Fibroblast of pulmonary artery (primary cell): ENCODE measurements around the gene P3H3.
A peak's percentile ranks its signal among the peaks of the same experiment; 100 is the strongest.

Experiments
- DNase-seq: peaks from one replicate; pipeline ENCODE4 v3.0.0-alpha.2; 2010; ENCODE audit warnings: low read depth
- H3K4me3 ChIP-seq: replicated peaks from 2 replicates; pipeline ENCODE4 v1.5.1; 2011; ENCODE audit warnings: low read depth, mild to moderate bottlenecking, control low read depth, low read length, moderate library complexity
- CTCF ChIP-seq: IDR thresholded peaks from 2 replicates; pipeline ENCODE4 v1.5.1; 2011; ENCODE audit warnings: mild to moderate bottlenecking, control low read depth, low read length, inconsistent platforms; ENCODE audit errors: missing control alignments

P3H3 gene

GRCh38 chr12:6850796-6851152 is 22.6 kb downstream of the P3H3 start:
- no peak for TF ChIP-seq CTCF
- peak overlapping the region; percentile 68 for H3K4me3 ChIP-seq
- no peak for DNase-seq

DNA sequence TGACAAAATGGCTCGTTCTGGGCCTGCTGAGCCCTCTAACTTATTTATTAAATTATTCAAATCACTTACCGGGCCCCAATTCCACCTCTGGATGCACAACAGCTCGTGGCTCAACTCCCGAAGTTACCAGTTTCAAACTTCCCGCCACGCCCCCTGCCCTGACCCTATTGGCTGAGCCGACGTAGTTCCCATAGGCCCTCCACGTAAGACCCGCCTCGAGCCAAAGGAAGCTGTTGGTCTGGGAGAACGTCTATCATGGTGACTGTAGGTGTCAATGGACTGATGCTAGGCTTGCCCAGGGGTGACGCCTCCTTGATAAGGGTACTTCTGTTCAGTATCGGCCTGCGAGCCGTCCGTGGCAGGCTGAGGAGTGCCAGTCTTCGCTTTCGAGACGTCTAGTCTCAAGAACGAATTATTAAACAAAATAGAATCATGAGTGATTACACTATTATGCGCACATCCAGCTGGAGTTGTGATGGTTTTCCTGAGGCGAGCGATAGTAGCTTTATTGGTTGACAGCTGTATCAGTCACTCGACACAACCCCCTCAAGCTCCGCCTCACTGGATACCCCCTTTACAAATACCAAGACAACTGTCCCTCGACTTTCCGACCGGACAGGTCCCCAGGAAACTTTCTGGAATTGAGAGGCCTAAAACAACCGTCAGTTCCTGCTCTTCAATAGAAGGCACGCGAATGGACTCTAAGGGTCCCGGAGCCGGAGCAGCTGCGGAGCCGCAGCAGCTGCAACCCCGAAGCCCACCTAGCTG is 23.1 kb downstream of the P3H3 start, which contains the start of gene CDCA3:
Gene CDCA3 (minus strand): TSS at position 134 of the 768 bp plus-strand sequence. CDS start 334 bp downstream, outside the sequence.
- no peak for TF ChIP-seq CTCF
- DNase-seq, result peak; percentile 99
- H3K4me3 ChIP-seq, result peak within 1 kb of the TSS; percentile 68

GRCh38 chr12:6851921-6852650 is 23.9 kb downstream of the P3H3 start, which contains the start of gene USP5:
Gene USP5 (plus strand): TSS chr12:6852150. CDS start chr12:6852180, 30 bp downstream.
- no peak for TF ChIP-seq CTCF
- peak within 1 kb of the TSS; percentile 68 for H3K4me3 ChIP-seq
- DNase-seq, result peak; percentile 100

DNA sequence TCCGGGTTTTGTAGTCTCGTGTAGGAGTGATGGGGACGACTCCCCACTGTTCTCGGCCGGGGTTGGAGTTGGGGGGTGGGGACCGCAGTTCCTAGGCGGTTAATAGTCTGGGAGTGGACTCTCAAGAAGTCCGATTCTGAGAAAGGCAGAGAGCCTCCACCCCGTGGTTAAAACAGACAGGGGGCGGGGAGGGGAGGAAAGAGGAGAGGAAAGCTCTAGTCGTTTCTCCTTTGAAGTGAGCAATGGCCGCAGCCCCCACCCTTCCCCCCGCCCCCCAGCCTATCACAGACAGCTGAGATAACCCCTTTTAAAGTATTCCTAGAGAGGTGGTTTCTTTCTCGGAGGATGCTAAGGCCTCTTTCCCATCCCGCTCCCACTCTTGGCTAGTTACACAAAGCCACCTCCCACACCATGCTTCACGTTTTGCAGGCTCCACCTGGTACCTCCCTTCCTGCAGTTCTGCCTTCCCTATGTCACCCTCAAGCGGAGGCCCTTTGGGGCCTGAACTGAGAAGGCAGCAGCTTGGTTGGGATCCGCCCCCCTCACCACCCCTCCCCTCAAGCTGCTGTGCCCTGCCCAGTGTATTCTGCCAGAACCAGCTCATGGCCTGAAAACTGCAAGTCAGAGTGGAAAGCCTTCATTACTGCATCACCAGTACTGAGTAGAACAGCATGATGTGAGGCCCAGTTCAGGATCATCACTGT is 24.6 kb downstream of the P3H3 start:
- peak; percentile 73 for DNase-seq
- H3K4me3 ChIP-seq, result peak overlapping the region; percentile 68
- TF ChIP-seq CTCF, result no peak

GRCh38 chr12:6853626-6854025 is 25.4 kb downstream of the P3H3 start:
- H3K4me3 ChIP-seq, result no peak overlapping the region
- no peak for DNase-seq
- no peak for TF ChIP-seq CTCF

- no peak for DNase-seq
- no peak for TF ChIP-seq CTCF
- H3K4me3 ChIP-seq, result no peak overlapping the region
These were observed 25.8 kb downstream of the P3H3 start for GRCh38 chr12:6854036-6854435.
